Stomach smooth muscle (tissue), 2 donors: Measurements from ENCODE around the gene AP2A2.

ENCODE experiments used
- H3K27ac ChIP-seq: one replicate; pipeline ENCODE4 v1.7.0; 2013; ENCODE audit warnings: mild to moderate bottlenecking, low read length, inconsistent platforms
- H3K27me3 ChIP-seq, 2 donors: one replicate each; pipeline ENCODE4 v1.7.0; 2013; ENCODE audit warnings: low read length in 2 of 2; ENCODE audit not compliant: insufficient read depth in 2 of 2, control insufficient read depth in 1 of 2
- H3K36me3 ChIP-seq, 2 donors: one replicate each; pipeline ENCODE4 v1.7.0; 2013; ENCODE audit warnings: low read length in 2 of 2; ENCODE audit not compliant: control insufficient read depth in 2 of 2, insufficient read depth in 2 of 2
- H3K4me1 ChIP-seq: one replicate; pipeline ENCODE4 v1.7.0; 2013; ENCODE audit warnings: low read length; ENCODE audit not compliant: control insufficient read depth, insufficient read depth
- H3K4me3 ChIP-seq, 2 donors: one replicate each; pipeline ENCODE4 v1.7.0; 2013; ENCODE audit warnings: low read length in 2 of 2
- H3K9ac ChIP-seq, 2 donors: one replicate each; pipeline ENCODE4 v1.7.0; 2013; ENCODE audit warnings: low read length in 2 of 2, mild to moderate bottlenecking in 1 of 2
- H3K9me3 ChIP-seq, 2 donors: one replicate each; pipeline ENCODE4 v1.7.0; 2013; ENCODE audit warnings: low read length in 2 of 2; ENCODE audit not compliant: control insufficient read depth in 2 of 2
- donor health status: healthy.
- donor health status: Pancreatic carcinoma.

AP2A2 gene

DNA sequence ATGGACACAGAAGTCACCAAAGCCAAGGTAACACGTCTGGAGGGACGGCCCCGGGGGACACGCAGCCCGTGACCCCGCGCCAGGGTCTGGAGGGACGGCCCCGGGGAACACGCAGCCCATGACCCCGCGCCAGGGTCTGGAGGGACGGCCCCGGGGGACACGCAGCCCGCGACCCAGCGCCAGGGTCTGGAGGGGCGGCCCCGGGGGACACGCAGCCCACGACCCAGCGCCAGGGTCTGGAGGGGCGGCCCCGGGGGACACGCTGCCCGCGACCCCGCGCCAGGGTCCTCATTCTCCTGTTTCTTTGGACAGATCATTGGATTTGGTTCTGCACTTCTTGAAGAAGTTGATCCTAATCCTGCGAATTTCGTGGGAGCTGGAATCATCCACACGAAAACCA lies 83.7 kb downstream of the AP2A2 start:
- H3K27ac ChIP-seq: no peak overlapping the region
- H3K4me3 ChIP-seq: no peak overlapping the region
- H3K9me3 ChIP-seq: no peaks in the 10 kb centered on the region
- peaks cover 28 to 37% of the 10 kb centered on the region in 2 donors for H3K36me3 ChIP-seq
- H3K27me3 ChIP-seq: no peaks in the 10 kb centered on the region
- peaks cover 2% of the 10 kb centered on the region for H3K4me1 ChIP-seq
- H3K9ac ChIP-seq: no peak overlapping the region

- Histone ChIP-seq H3K27ac (no peak overlapping the region), H3K27me3 (no peaks in the 10 kb centered on the region), H3K4me3 (no peak overlapping the region), H3K4me1 (peaks cover 2% of the 10 kb centered on the region), H3K36me3 (peaks cover 28 to 34% of the 10 kb centered on the region in 2 donors), H3K9ac (no peak overlapping the region), H3K9me3 (no peaks in the 10 kb centered on the region)
Observed at GRCh38 chr11:1009991-1010390, 84.3 kb downstream of the AP2A2 start.

DNA sequence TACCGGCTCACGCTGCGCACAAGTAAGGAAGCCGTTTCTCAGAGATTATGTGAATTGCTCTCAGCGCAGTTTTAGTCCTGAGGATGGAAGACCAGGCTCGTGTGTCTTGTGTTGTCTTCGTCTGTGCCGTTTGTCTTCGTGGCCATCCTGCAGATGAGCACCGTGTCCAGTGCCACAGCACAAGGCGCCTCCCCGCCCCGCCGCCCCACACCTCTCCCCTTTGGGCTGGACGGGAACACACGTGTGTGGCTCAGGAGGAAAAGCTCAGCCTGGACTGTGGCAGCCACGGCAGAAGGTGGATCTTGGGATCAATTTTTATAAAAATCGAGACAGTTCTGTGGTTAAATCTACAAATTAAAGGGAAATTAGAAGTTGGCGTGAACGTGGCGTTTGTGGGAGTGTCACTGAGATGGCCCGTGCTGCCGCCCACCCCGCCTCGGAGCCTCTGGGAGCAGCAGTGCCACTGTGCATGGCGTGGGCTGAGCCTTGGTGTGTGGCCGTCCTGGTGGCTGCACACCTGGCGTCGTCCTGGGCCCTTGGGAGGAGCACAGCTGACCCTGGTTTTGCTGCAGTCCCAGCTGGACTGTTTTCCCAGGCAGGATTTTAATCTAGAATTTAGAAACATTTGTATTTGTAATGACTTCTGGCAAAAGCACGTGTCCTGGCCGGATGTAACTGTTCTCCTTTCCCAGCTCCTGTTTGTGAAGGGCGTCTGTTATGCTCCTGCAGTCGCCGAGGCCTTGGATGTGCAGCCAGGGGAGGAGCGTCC lies 85.1 kb downstream of the AP2A2 start:
- Histone ChIP-seq H3K36me3 (peaks cover 28 to 32% of the 10 kb centered on the region in 2 donors), H3K4me1 (peaks cover 2% of the 10 kb centered on the region)

GRCh38 chr11:1011320-1011698 lies 85.6 kb downstream of the AP2A2 start:
- H3K27me3 ChIP-seq: no peaks in the 10 kb centered on the region
- no peak overlapping the region for H3K4me3 ChIP-seq
- H3K4me1 ChIP-seq: no peaks in the 10 kb centered on the region
- H3K9me3 ChIP-seq: no peaks in the 10 kb centered on the region
- peaks cover 28 to 32% of the 10 kb centered on the region in 2 donors for H3K36me3 ChIP-seq
- no peak overlapping the region for H3K27ac ChIP-seq
- H3K9ac ChIP-seq: no peak overlapping the region

More for the DNA sequence above, 85.1 kb downstream of the AP2A2 start:
- no peaks in the 10 kb centered on the region for H3K27me3 ChIP-seq
- no peak overlapping the region for H3K27ac ChIP-seq
- no peak overlapping the region for H3K4me3 ChIP-seq
- H3K9me3 ChIP-seq: no peaks in the 10 kb centered on the region
- no peak overlapping the region for H3K9ac ChIP-seq

DNA sequence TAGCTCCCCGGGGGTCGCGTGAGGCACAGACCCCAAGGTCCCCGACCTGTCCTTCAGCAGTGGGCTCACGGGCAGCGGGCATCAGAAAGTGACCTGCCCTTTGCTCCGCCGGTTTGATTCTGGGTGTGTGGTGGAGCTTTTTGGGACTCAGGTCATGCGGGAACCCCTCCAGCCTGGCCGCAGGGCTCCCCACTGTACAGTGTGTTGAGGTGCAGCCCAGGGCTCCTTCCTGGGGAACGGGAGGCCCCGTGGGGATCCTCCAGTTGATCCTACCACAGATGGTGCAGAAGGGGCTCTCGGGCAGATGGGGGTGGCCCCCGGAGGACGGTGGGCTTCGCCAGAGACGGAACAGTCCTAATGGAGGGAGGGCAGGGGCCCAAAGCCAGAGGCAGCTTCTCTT lies 86.6 kb downstream of the AP2A2 start:
- Histone ChIP-seq H3K9me3 (no peaks in the 10 kb centered on the region), H3K27ac (no peak overlapping the region), H3K4me3 (no peak overlapping the region), H3K27me3 (no peaks in the 10 kb centered on the region), H3K9ac (no peak overlapping the region), H3K4me1 (peaks cover 2% of the 10 kb centered on the region), H3K36me3 (peaks cover 26 to 28% of the 10 kb centered on the region in 2 donors)

GRCh38 chr11:1012740-1013630 lies 87.3 kb downstream of the AP2A2 start:
- no peak overlapping the region for H3K27ac ChIP-seq
- H3K9me3 ChIP-seq: no peaks in the 10 kb centered on the region
- no peak overlapping the region for H3K9ac ChIP-seq
- H3K4me1 ChIP-seq: peaks cover 4% of the 10 kb centered on the region
- no peak overlapping the region for H3K4me3 ChIP-seq
- no peaks in the 10 kb centered on the region for H3K27me3 ChIP-seq
- H3K36me3 ChIP-seq: peaks cover 22 to 26% of the 10 kb centered on the region in 2 donors

- H3K4me1 ChIP-seq: peaks cover 4% of the 10 kb centered on the region
- peaks cover 22 to 28% of the 10 kb centered on the region in 2 donors for H3K36me3 ChIP-seq
- H3K9ac ChIP-seq: no peak overlapping the region
- no peak overlapping the region for H3K27ac ChIP-seq
- H3K4me3 ChIP-seq: no peak overlapping the region
- H3K9me3 ChIP-seq: no peaks in the 10 kb centered on the region
- H3K27me3 ChIP-seq: no peaks in the 10 kb centered on the region
Observed at GRCh38 chr11:1013631-1013935, 87.9 kb downstream of the AP2A2 start.

- Histone ChIP-seq H3K27ac (no peak overlapping the region), H3K27me3 (no peaks in the 10 kb centered on the region), H3K9me3 (no peaks in the 10 kb centered on the region), H3K36me3 (peaks cover 22 to 28% of the 10 kb centered on the region in 2 donors), H3K9ac (no peak overlapping the region), H3K4me1 (peaks cover 4% of the 10 kb centered on the region), H3K4me3 (no peak overlapping the region)
Observed at GRCh38 chr11:1014276-1014675, 88.6 kb downstream of the AP2A2 start.

GRCh38 chr11:1015064-1015463 lies 89.4 kb downstream of the AP2A2 start:
- Histone ChIP-seq H3K36me3 (peaks cover 15 to 22% of the 10 kb centered on the region in 2 donors), H3K4me3 (no peak overlapping the region), H3K27ac (no peak overlapping the region), H3K9ac (no peak overlapping the region), H3K27me3 (no peaks in the 10 kb centered on the region), H3K9me3 (no peaks in the 10 kb centered on the region), H3K4me1 (peaks cover 4% of the 10 kb centered on the region)

- no peak overlapping the region for H3K27ac ChIP-seq
- no peaks in the 10 kb centered on the region for H3K27me3 ChIP-seq
Observed at GRCh38 chr11:1015826-1016545, 90.3 kb downstream of the AP2A2 start.

More at GRCh38 chr11:1015826-1016545, 90.3 kb downstream of the AP2A2 start:
- H3K4me1 ChIP-seq: peaks cover 4% of the 10 kb centered on the region
- no peak overlapping the region for H3K9ac ChIP-seq
- H3K9me3 ChIP-seq: no peaks in the 10 kb centered on the region
- no peak overlapping the region for H3K4me3 ChIP-seq
- H3K36me3 ChIP-seq: peaks cover 6 to 13% of the 10 kb centered on the region in 2 donors
